Heart left ventricle (tissue), 16 donors: Measurements from ENCODE around the gene LRMDA. TPM values are rescaled to one million over a fixed set of nuclear protein-coding genes. Genes with fewer than 3 reads are reported as not detected.

Source experiments
- ATAC-seq, 4 donors: fragments of 200-7000 bp; cut with Tn5 transposase; one replicate each; pipeline ENCODE4 v1.9.1; 2020 to 2022; ENCODE audit warnings: moderate library complexity in 4 of 4, mild to moderate bottlenecking in 3 of 4, moderate number of reproducible peaks in 1 of 4
- DNase-seq, 5 donors: peaks; one replicate each; pipeline ENCODE4 v3.0.0-alpha.2; 2020
- H3K27ac ChIP-seq, 12 donors: fragments of 200-600 bp; sonication (generic) in 4 of 12; one replicate each; pipeline versions ENCODE4 v1.5.0 to v1.8.0; 2016 to 2022; ENCODE audit warnings: mild to moderate bottlenecking in 2 of 12
- H3K27me3 ChIP-seq, 9 donors: fragments of 200-600 bp; sonication (generic) in 2 of 9; one replicate each; pipeline versions ENCODE4 v1.5.1 to v1.8.0; 2016 to 2022; ENCODE audit warnings: mild to moderate bottlenecking in 3 of 9
- H3K36me3 ChIP-seq, 9 donors: fragments of 200-600 bp; sonication (generic) in 2 of 9; one replicate each; pipeline versions ENCODE4 v1.5.0 to v1.8.0; 2018 to 2022; ENCODE audit warnings: mild to moderate bottlenecking in 2 of 9
- H3K4me1 ChIP-seq, 12 donors: fragments of 200-600 bp; sonication (generic) in 4 of 12; one replicate each; pipeline versions ENCODE4 v1.5.0 to v1.8.0; 2016 to 2022; ENCODE audit warnings: mild to moderate bottlenecking in 3 of 12
- H3K4me3 ChIP-seq, 12 donors: fragments of 200-600 bp; sonication (generic) in 4 of 12; one replicate each; pipeline versions ENCODE4 v1.5.0 to v1.8.0; 2017 to 2022; ENCODE audit warnings: mild to moderate bottlenecking in 9 of 12, moderate library complexity in 4 of 12
- H3K9me3 ChIP-seq, 12 donors: fragments of 200-600 bp; sonication (generic) in 4 of 12; one replicate each; pipeline versions ENCODE4 v1.5.0 to v1.8.0; 2016 to 2022; ENCODE audit warnings: mild to moderate bottlenecking in 1 of 12
- CTCF ChIP-seq, 12 donors: fragments of 200-600 bp; sonication (generic) in 4 of 12; IDR thresholded peaks; one replicate each; pipeline versions ENCODE4 v1.5.0 to v1.8.0; 2018 to 2022; ENCODE audit warnings: antibody characterized with exemption in 12 of 12, mild to moderate bottlenecking in 5 of 12
- POLR2A ChIP-seq, 2 donors: fragments of 450-650 bp; IDR thresholded peaks; one replicate each; pipeline ENCODE4 v1.6.1; 2017; ENCODE audit warnings: antibody characterized with exemption in 2 of 2, mild to moderate bottlenecking in 2 of 2, moderate library complexity in 2 of 2
- WGBS, 4 donors: extraction: QIAGEN DNeasy Blood & Tissue Kit in 2 of 4; methylation state at CpG; one replicate each; pipeline versions ENCODE4 v1.1.5 to v1.1.7; 2013 to 2018; 5-methylcytosine and 5-hydroxymethylcytosine counted together
- intact Hi-C, 10 donors: fragments of 100-400 bp; cut with DNase I; formaldehyde crosslinking; loops; one replicate each; pipeline versions ENCODE4 v1.11.1 to v1.14.2; 2022
- polyA plus RNA-seq, 2 donors: library from polyadenylated mRNA; stranded (reverse); fragments of 200-250 nt; gene quantifications; one replicate each; pipeline ENCODE4 v1.2.3, GENCODE V29; 2013
- total RNA-seq, 9 donors: library from RNA; depleted of rRNA in 2 of 9; stranded (reverse); fragments of >200 nt in 2 of 9; fragmentation: NEBNext Ultra II Directional in 3 of 9; extraction: Animal tissue kit (Norgen Biotek cat#: 25700) in 3 of 9; gene quantifications; one replicate each; pipeline versions ENCODE4 v1.1.0 to v1.2.4, GENCODE V29; 2016 to 2023
- donor health status: ischemic (EF 13 %, LVEDD 7.1; RV severe dilation, severe dysfunction).
- donor health status: healthy with polysubstance abuse.
- donor health status: DM: no; HTN: yes; CAD: no.
- donor health status: DM: no; HTN: no; CAD: no.
- donor health status: ischemic (EF 25% LVEDD 6.9; RV normal size, moderate dysfunction).
- donor health status: ischemic (EF 25% LVEDD 5.7; RV mildly dilated, moderate dysfunction).
- donor health status: healthy.
- donor health status: DM: yes; HTN: yes; CAD: no.
- donor health status: ischemic (EF 35%, LVEDD 5.7; RV mildly dilated, moderate dysfunction).
- donor health status: nonischemic (EF 11% LVEDD 7.7; RV severe dilation, severe dysfunction).
- donor health status: DM: yes; HTN: yes; CAD: no.
- donor health status: PGD.
- donor health status: ischemic (EF 29% LVEDD 5.4; RV normal size, mild dysfunction).
- donor health status: nonischemic (EF 23%, LVEDD 6.1; RV moderate dilation, normal function).

Gene LRMDA
- total and polyA plus RNA-seq, 11 donors = 2.4 to 34.4 (median 14.9) TPM

- Histone ChIP-seq H3K4me1 (no peaks in the 10 kb centered on the region), H3K27ac (peak overlapping the region in 1 of 12 donors; percentile 14), H3K9me3 (no peaks in the 10 kb centered on the region), H3K4me3 (no peak overlapping the region), H3K27me3 (no peaks in the 10 kb centered on the region), H3K36me3 (no peaks in the 10 kb centered on the region)
- no peak for DNase-seq
- TF ChIP-seq POLR2A (IDR thresholded peaks at IDR 0.05) (no peak), CTCF (IDR thresholded peaks at IDR 0.05) (no peak)
- 79 to 88% (median 81%) methylated on average over 11 of the region's 11 CpGs for WGBS, 4 donors
- ATAC-seq = peak in 1 of 4 donors; percentile 43
- intact Hi-C loops = no loop called here
These were observed 456.7 kb downstream of the LRMDA start for GRCh38 chr10:75887992-75888680.

GRCh38 chr10:75889051-75889450, 457.6 kb downstream of the LRMDA start:
- no peak for TF ChIP-seq POLR2A (IDR thresholded peaks at IDR 0.05)
- no peak for TF ChIP-seq CTCF (IDR thresholded peaks at IDR 0.05)
- ATAC-seq = no peak
- 95 to 99% (median 96%) methylated on average over 2 of the region's 2 CpGs for WGBS, 4 donors

GRCh38 chr10:75894761-75895160, 463.3 kb downstream of the LRMDA start:
- no peak overlapping the region for H3K4me3 ChIP-seq
- H3K9me3 ChIP-seq = no peaks in the 10 kb centered on the region
- DNase-seq = no peak
- H3K27me3 ChIP-seq = no peaks in the 10 kb centered on the region
- intact Hi-C loops = no loop called here
- TF ChIP-seq CTCF (IDR thresholded peaks at IDR 0.05) = no peak
- no peak for TF ChIP-seq POLR2A (IDR thresholded peaks at IDR 0.05)
- 93 to 100% (median 97%) methylated on average over 1 of the region's 1 CpG for WGBS, 4 donors
- no peaks in the 10 kb centered on the region for H3K36me3 ChIP-seq
- H3K27ac ChIP-seq = no peak overlapping the region
- no peaks in the 10 kb centered on the region for H3K4me1 ChIP-seq
- no peak for ATAC-seq

More at GRCh38 chr10:75889051-75889450, 457.6 kb downstream of the LRMDA start:
- H3K36me3 ChIP-seq = no peaks in the 10 kb centered on the region
- H3K27ac ChIP-seq = no peak overlapping the region
- no peaks in the 10 kb centered on the region for H3K9me3 ChIP-seq
- no peak for DNase-seq
- intact Hi-C loops = no loop called here
- H3K27me3 ChIP-seq = no peaks in the 10 kb centered on the region
- no peaks in the 10 kb centered on the region for H3K4me1 ChIP-seq
- no peak overlapping the region for H3K4me3 ChIP-seq

DNA sequence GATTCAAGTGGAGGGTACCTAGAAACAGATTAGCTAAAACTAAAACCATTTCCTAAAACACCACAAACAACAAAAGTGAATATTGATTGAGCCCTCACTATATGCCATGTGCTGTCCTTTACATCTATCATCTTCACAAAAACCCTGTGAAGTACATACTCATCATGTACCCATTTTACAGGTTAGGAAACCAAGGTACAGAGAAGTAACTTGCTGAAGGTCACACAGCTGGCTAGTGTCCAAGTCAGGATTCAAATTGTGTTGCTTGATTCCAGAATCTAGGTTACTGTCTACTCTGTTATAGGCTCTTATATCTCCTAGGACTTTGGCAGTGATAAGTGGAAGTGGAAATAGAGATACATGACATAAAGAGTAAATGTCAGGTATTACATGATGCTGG, 463.8 kb downstream of the LRMDA start:
- TF ChIP-seq POLR2A (IDR thresholded peaks at IDR 0.05) (no peak), CTCF (IDR thresholded peaks at IDR 0.05) (no peak)
- Histone ChIP-seq H3K4me3 (no peak overlapping the region), H3K27me3 (no peaks in the 10 kb centered on the region), H3K9me3 (no peaks in the 10 kb centered on the region), H3K27ac (no peak overlapping the region), H3K4me1 (no peaks in the 10 kb centered on the region), H3K36me3 (no peaks in the 10 kb centered on the region)
- no peak for DNase-seq
- intact Hi-C loops = no loop called here
- no peak for ATAC-seq
